Stimulated activated naive B cell treated with anti-CD40 and anti-IgM and Interleukin-4, amounts not matched to agents 10 μg/mL and 1 μg/mL and 100 μg/mL, for 72 hours (primary cell): ENCODE measurements around the gene ATXN7L1.

ENCODE experiments used
- ATAC-seq, 2 donors: fragments of 150-1000 bp; cut with Tn5 transposase; replicated peaks; 2 replicates each; pipeline ENCODE4 v1.10.0; 2021; ENCODE audit warnings: moderate library complexity in 1 of 2
- DNase-seq: peaks from one replicate; pipeline ENCODE4 v3.0.0; 2021
- H3K27ac Mint-ChIP-seq: one replicate; pipeline ENCODE4 v1.8.0; 2022; ENCODE audit warnings: mild to moderate bottlenecking, mixed read lengths
- H3K27me3 Mint-ChIP-seq, 2 donors: one replicate each; pipeline ENCODE4 v1.8.0; 2022; ENCODE audit warnings: mixed read lengths in 2 of 2
- H3K36me3 Mint-ChIP-seq, 2 donors: one replicate each; pipeline ENCODE4 v1.8.0; 2022; ENCODE audit warnings: mixed read lengths in 2 of 2, mild to moderate bottlenecking in 1 of 2
- H3K4me1 Mint-ChIP-seq, 2 donors: one replicate each; pipeline ENCODE4 v1.8.0; 2022; ENCODE audit warnings: mixed read lengths in 2 of 2, mild to moderate bottlenecking in 1 of 2
- H3K4me3 Mint-ChIP-seq, 2 donors: one replicate each; pipeline ENCODE4 v1.8.0; 2022; ENCODE audit warnings: mild to moderate bottlenecking in 2 of 2, mixed read lengths in 2 of 2, moderate library complexity in 1 of 2
- H3K9me3 Mint-ChIP-seq, 2 donors: one replicate each; pipeline ENCODE4 v1.8.0; 2022; ENCODE audit warnings: mixed read lengths in 2 of 2, mild to moderate bottlenecking in 1 of 2

Gene ATXN7L1

DNA sequence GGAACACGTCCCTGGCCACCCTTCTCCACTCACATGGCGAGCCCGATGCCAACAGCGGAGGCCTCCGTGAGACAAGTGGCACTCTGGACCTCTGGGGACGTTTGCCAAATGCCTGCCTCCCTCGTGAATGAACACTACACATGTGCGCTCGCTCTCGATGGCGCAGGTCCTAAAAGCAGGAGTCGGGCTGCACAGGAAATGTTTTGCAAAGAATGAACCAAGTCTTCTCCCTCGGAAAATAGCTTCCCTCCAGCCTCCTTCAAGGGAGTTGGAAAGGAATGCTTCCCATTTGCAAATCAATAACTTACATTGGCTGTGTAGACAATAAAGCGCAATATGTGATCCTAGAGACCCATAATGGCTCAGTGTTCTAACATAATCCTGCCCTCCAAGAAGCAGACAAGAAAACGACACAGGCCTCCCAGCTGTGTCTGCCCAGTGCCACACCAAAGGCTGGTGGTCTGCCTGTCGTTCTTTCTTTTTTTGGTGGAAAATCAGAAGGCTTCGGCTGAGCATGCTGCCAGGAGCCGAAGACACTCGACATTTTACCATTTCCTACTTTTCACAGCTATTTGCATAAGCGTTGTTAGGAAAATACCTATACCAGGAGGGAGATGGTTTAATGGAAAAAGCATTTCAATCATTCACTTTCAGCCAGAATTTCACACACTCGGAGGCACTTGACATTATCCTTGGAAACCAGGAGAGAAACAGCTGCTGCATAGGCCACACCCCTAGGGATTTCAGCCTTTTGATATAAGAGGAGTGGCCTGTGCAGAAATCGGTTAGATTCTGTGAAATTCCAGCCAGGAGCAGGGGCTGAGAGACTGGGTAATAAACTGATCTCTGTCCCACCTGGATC is 38.4 kb downstream of the ATXN7L1 start:
- H3K4me3 Mint-ChIP-seq: no peak overlapping the region
- H3K27me3 Mint-ChIP-seq: peaks cover 13 to 15% of the 10 kb centered on the region in 2 donors
- no peaks in the 10 kb centered on the region for H3K9me3 Mint-ChIP-seq
- H3K4me1 Mint-ChIP-seq: peaks cover 0 to 2% of the 10 kb centered on the region in 2 donors
- no peak for ATAC-seq
- DNase-seq: no peak
- no peak overlapping the region for H3K27ac Mint-ChIP-seq
- H3K36me3 Mint-ChIP-seq: no peaks in the 10 kb centered on the region

DNA sequence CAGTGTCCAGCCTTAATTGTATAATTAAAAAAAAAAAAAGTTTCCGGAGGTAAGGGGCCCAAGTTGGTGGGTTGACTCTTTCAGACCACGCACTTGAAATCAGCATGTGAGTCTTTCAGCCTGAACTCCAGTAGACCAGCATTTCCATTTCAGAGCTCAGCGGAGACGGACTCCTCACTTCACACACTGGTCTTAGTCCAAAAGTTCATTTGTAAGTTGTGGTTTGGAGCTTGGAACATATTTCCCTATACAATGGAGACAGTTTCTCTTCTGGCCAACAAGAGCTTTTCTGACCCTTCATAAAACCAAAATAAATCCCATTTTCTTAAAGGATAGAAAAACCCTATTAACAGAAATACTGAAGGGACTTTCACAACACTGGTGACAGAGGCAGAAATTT is 41.0 kb downstream of the ATXN7L1 start:
- Mint-ChIP-seq H3K4me3 (no peak overlapping the region), H3K36me3 (no peaks in the 10 kb centered on the region), H3K9me3 (no peaks in the 10 kb centered on the region), H3K27ac (no peak overlapping the region), H3K27me3 (peaks cover 13 to 21% of the 10 kb centered on the region in 2 donors), H3K4me1 (no peaks in the 10 kb centered on the region)
- DNase-seq (no peak), ATAC-seq (no peak)

DNA sequence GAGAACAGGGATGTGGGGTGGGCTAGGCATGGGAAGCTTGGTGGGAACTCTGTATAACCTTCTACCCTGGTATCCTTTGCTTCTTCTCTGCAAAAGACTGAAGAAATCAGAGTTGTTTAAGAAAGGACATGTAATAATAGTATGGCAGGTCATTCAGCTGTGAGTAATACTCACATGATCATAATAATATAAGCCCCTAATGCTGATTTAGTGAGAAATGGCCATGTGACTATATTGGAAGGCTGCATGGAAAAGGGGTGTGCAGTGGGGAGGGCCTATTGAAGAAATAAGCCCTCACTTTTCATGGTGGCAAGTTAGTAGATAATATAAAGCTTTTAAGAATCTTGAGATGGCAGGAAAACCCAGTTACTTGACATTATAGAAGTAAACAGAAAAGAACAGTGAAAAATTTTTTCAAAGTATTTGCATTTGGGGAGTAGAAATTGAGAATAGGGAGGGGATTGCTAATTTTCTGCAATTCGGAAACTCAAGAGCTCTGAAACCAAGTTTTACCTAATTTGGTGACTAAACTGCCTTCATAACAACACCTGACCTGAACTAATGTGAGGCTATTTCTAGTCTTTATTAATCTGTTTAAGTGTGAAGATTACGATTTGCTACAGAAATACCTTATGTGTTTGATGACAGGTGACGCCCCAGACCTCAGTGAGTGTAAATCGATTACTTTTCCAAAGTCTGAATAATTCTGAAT is 44.4 kb downstream of the ATXN7L1 start:
- no peaks in the 10 kb centered on the region for H3K36me3 Mint-ChIP-seq
- H3K27me3 Mint-ChIP-seq: peaks cover 13 to 21% of the 10 kb centered on the region in 2 donors
- no peaks in the 10 kb centered on the region for H3K4me1 Mint-ChIP-seq
- H3K27ac Mint-ChIP-seq: no peak overlapping the region
- no peak for ATAC-seq
- no peak for DNase-seq
- no peaks in the 10 kb centered on the region for H3K9me3 Mint-ChIP-seq
- no peak overlapping the region for H3K4me3 Mint-ChIP-seq

DNA sequence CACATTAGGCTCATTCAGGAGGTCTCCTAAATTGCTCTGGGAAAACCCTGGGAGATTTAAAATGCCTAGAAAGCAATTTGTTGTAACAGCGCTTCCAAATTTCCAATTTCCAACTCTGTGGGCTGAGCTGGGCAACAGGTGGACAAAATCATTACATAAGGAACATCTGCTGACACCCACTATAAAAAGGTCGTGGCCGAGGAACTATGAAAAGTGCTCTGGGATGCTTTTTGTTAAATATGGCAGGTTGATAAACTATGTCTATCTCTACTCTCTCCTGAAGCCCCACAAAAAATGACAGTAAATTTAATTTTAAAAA is 45.1 kb downstream of the ATXN7L1 start:
- peaks cover 10 to 25% of the 10 kb centered on the region in 2 donors for H3K27me3 Mint-ChIP-seq
- H3K4me3 Mint-ChIP-seq: no peak overlapping the region
- H3K36me3 Mint-ChIP-seq: no peaks in the 10 kb centered on the region
- ATAC-seq: no peak
- no peaks in the 10 kb centered on the region for H3K4me1 Mint-ChIP-seq
- no peak overlapping the region for H3K27ac Mint-ChIP-seq
- no peak for DNase-seq
- no peaks in the 10 kb centered on the region for H3K9me3 Mint-ChIP-seq

DNA sequence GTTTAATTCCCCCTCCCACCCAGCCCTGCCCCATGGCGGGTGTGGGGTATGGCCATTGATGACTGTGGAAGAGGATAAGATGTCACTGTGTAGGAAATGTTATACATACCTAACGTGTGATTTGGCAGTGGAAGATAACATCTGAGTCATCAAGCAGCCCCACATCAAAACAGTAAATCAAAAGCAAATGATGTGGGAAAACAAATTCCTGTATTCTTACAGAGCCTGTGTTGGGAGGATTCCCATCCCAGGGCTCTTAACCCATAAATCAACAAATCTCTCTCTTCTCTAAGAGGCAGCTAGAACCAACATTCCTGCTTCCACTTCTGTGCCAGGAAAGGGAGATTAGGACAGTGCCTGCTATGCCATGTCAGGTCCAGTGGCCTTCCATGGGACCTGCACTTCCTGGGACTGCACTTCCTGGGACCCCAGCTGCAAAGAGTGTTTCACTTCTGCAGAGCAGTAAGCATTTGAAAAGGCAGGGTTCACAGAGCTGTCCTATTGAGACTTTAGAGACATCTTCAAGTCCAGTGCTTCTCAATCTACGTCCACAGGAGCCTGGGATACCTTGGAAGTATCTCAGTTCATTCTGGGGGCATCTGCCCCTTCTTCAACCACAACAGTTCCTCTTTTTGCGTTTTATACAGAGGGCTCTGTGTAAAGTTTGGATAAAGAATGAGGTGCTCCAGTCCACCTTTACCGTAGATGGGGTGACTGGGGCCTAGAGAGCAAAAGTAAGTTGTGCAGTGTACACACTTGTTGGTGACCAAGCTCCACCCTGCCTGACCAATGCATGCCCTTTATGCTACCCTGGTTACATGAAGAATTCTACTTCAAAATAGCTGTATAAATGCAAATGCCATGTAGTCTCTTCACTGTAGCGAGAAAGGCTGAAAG is 45.7 kb downstream of the ATXN7L1 start:
- H3K4me1 Mint-ChIP-seq: no peaks in the 10 kb centered on the region
- ATAC-seq (no peak), DNase-seq (no peak)
- no peak overlapping the region for H3K4me3 Mint-ChIP-seq
- H3K27me3 Mint-ChIP-seq: peaks cover 6 to 22% of the 10 kb centered on the region in 2 donors
- no peaks in the 10 kb centered on the region for H3K36me3 Mint-ChIP-seq
- no peaks in the 10 kb centered on the region for H3K9me3 Mint-ChIP-seq
- H3K27ac Mint-ChIP-seq: no peak overlapping the region

DNA sequence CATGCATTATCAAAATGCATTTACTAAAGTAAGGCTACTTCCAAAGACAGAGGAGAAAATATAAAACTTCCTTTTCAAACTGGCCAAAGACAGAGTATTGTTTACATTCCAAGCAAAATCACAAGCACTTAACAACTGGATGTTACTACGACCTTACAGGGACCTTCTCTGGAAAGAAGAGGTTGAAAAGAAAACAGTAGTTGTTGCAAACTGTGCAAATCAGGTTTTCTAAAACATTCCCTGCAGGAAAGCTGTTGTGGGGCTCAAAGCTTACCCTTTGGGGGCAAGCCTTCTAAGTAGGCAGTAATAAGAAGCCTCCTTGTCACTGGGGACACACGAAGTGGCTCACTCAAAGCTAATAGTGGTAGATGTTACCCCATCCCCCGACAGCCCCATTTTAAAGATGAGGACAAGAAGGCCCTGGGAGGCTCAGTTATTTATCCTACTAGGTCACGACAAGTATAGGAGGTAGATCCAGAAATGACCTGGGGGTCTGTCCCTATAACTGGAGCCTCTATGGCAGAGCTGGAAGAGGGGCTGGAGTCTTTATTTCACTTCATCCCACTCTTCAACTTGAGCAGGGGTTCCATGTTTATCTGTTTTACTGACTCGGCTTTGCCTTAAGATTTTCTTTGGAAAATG is 46.6 kb downstream of the ATXN7L1 start:
- ATAC-seq (no peak), DNase-seq (no peak)
- Mint-ChIP-seq H3K27me3 (peaks cover 11 to 26% of the 10 kb centered on the region in 2 donors), H3K27ac (no peak overlapping the region), H3K9me3 (no peaks in the 10 kb centered on the region), H3K4me3 (no peak overlapping the region), H3K4me1 (no peaks in the 10 kb centered on the region), H3K36me3 (no peaks in the 10 kb centered on the region)

DNA sequence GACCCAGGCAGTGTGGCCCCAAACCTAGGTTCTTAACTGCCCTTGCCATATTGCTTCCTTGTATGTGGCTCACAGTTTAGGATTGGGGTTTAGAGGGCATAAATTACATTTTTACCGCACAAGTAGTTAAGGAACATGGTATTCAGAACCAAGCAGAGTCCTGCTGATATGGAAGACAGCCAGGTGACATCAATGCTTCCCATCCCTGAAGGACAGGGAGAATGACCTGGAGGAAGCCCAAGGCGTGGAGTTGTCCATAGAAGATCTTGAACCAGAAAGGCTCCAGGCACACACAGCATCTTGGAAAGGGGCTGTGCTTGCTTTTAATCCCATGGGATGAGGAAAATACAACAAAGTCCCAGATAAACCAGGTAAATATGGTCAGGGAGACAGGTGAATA is 48.3 kb downstream of the ATXN7L1 start:
- peaks cover 2 to 5% of the 10 kb centered on the region in 2 donors for H3K36me3 Mint-ChIP-seq
- ATAC-seq (no peak), DNase-seq (no peak)
- H3K4me3 Mint-ChIP-seq: no peak overlapping the region
- no peaks in the 10 kb centered on the region for H3K4me1 Mint-ChIP-seq
- H3K27me3 Mint-ChIP-seq: peaks cover 18 to 22% of the 10 kb centered on the region in 2 donors
- peaks cover 0 to 6% of the 10 kb centered on the region in 2 donors for H3K9me3 Mint-ChIP-seq
- no peak overlapping the region for H3K27ac Mint-ChIP-seq

DNA sequence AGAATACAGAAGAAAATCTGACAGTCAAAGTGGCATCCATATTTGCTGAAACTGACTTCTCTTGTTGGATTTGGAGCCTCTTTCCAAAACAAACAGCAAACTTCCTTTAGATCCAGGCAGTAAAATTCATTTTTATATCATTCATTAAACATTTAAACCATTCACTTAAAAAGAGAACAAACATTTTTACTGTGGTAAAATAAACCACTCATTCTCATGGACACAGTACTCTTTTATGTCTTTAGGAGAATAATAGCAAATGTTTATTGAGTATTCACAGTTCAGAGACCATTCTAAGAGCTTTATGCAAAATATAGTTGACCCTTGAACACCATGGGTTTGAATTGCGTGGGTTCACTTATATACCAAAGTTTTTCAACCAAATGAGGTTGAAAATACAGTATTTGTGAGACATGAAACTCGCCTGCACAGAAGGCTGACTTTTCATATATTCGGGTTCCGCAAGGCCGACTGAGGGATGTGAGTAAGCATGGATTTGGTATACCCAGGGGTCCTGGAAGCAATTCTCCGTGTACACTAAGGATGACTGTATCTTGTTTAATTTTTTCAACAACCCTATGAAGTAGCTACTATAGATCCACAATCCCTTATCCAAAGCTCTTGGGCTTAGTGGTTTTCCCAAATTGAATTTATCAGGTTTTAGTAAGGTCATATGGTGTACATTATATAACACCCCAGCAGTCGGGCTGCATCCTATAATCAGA is 49.1 kb downstream of the ATXN7L1 start:
- Mint-ChIP-seq H3K27ac (no peak overlapping the region), H3K36me3 (peaks cover 2 to 5% of the 10 kb centered on the region in 2 donors)

DNA sequence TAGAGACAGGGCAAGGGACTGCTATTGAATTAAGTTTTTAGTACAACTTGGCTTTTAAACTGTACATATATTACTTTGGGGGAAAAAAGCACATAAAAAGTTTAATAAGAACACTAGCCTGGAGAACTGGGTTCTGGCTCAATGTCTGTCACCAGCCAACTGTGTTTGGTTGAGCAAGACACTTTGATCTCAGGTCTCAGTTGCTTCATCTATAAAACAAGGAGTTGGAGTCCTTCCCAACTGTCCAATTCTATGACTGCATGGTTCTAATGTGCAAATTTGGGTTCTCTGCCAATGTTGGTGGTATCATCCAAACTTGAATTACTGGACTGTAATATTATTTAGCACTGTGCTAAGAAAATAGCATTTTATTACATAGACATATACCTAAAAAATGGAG is 50.3 kb downstream of the ATXN7L1 start:
- Mint-ChIP-seq H3K9me3 (peaks cover 0 to 6% of the 10 kb centered on the region in 2 donors), H3K4me3 (no peak overlapping the region), H3K36me3 (peaks cover 2 to 5% of the 10 kb centered on the region in 2 donors), H3K4me1 (no peaks in the 10 kb centered on the region), H3K27ac (no peak overlapping the region), H3K27me3 (peaks cover 15 to 18% of the 10 kb centered on the region in 2 donors)
- DNase-seq (no peak), ATAC-seq (no peak)

More for the DNA sequence above, 49.1 kb downstream of the ATXN7L1 start:
- ATAC-seq (no peak), DNase-seq (no peak)
- H3K4me3 Mint-ChIP-seq: no peak overlapping the region
- no peaks in the 10 kb centered on the region for H3K4me1 Mint-ChIP-seq
- peaks cover 15 to 18% of the 10 kb centered on the region in 2 donors for H3K27me3 Mint-ChIP-seq
- peaks cover 0 to 6% of the 10 kb centered on the region in 2 donors for H3K9me3 Mint-ChIP-seq

DNA sequence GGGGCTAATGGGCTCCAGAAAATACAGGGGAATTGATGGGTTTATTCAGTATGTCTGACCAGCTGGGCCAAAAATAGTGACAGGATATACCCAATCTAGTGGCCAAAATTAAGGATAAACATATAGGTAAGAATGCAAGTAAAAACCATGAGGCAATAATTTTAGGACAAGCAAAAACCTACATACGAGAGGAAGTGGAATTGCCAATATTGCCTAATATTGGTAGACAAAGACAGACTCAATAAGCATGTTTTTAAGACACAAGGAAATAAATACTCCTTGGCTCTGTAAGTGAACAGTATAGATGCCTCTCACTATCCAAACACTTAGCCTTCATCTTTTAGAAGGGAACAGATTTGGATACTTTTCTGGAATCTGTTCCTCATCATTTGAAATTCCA is 51.0 kb downstream of the ATXN7L1 start:
- Mint-ChIP-seq H3K4me1 (no peaks in the 10 kb centered on the region), H3K27ac (no peak overlapping the region), H3K4me3 (no peak overlapping the region), H3K36me3 (peaks cover 2 to 5% of the 10 kb centered on the region in 2 donors), H3K9me3 (peaks cover 0 to 6% of the 10 kb centered on the region in 2 donors), H3K27me3 (peaks cover 15 to 18% of the 10 kb centered on the region in 2 donors)
- DNase-seq (no peak), ATAC-seq (no peak)

DNA sequence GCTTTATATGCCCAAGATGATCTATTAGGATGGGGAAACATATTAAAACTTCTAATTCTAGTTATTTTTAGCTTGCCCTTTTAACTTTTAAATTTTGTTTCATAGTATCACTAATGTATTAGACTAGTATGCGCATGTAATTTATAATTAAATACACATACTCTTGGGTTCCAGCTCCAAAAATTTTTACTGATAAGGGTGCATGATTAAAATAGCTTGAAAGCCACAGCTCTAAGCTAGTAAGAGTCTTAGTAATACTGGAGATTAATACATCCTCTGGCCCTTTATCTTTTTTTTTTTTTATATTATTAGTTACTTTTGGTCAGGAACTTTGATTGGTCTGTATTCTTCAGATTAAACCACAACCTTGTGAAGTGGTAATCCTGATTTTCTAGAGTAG is 53.6 kb downstream of the ATXN7L1 start:
- Mint-ChIP-seq H3K36me3 (peaks cover 2 to 5% of the 10 kb centered on the region in 2 donors), H3K27me3 (peaks cover 15 to 18% of the 10 kb centered on the region in 2 donors), H3K4me1 (no peaks in the 10 kb centered on the region), H3K9me3 (peaks cover 0 to 6% of the 10 kb centered on the region in 2 donors), H3K4me3 (no peak overlapping the region), H3K27ac (no peak overlapping the region)
- ATAC-seq (no peak), DNase-seq (no peak)

DNA sequence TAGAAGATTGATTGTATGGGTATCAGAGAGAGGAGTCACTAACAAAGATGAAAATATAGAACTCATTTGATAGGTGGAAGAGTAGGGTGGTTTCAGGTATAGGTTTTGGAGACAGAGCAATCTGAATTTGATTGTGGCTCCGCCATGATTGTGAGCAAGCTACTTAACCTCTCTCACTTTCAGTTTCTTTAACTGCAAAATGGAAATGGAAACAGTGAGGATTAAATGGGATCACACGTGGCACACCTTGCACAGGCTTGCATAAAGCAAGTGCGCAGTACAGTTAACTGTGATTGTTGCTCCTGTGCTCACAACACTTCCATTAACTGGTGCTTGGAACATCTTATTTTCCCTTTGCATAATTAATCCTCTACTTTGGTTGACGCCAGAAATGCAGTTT is 54.9 kb downstream of the ATXN7L1 start:
- Mint-ChIP-seq H3K36me3 (peaks cover 2 to 5% of the 10 kb centered on the region in 2 donors), H3K4me3 (no peak overlapping the region), H3K27ac (no peak overlapping the region), H3K27me3 (peaks cover 11 to 18% of the 10 kb centered on the region in 2 donors), H3K4me1 (peaks cover 2% of the 10 kb centered on the region in 2 donors), H3K9me3 (peaks cover 0 to 6% of the 10 kb centered on the region in 2 donors)
- no peak for ATAC-seq
- DNase-seq: no peak

DNA sequence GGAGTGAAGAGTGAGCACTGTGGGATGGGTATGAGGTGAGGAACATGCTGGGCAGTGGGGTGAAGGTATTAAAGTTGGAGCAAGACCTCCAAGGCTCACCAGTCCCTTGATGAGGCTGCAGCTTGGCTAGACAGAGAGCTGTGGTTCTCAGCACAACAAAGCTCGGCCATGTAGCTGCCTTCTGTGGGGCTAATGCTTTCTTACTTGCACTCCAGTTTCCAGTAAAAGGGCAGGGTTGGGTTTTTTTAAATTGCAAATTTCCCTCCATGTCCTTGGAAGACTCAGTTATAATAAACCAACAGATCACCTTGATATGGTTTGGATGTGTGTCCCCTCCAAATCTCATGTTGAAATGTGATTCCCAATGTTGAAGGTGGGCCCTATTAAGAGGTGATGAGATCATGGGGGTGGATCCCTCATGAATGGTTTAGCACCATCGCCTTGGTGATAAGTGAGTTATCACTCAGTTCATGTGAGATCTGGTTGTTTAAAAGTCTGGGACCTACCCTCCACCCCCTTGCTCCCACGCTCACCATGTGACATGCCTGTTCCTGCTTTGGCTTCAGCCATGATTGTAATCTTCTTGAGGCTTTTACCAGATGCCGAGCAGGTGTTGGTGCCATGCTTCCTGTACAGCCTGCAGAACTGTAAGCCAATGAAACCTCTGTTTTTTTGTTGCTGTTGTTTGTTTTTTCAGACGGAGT is 55.9 kb downstream of the ATXN7L1 start:
- ATAC-seq (no peak), DNase-seq (no peak)
- peaks cover 2 to 5% of the 10 kb centered on the region in 2 donors for H3K36me3 Mint-ChIP-seq
- peaks cover 0 to 6% of the 10 kb centered on the region in 2 donors for H3K9me3 Mint-ChIP-seq
- H3K4me1 Mint-ChIP-seq: peaks cover 9 to 12% of the 10 kb centered on the region in 2 donors
- peaks cover 10 to 25% of the 10 kb centered on the region in 2 donors for H3K27me3 Mint-ChIP-seq
- H3K27ac Mint-ChIP-seq: no peak overlapping the region
- H3K4me3 Mint-ChIP-seq: no peak overlapping the region
